ENCODE data around the gene UNC5C.

GRCh38 chr4:95204267-95204844 lies 344.4 kb downstream of the UNC5C start:
- TF ChIP-seq CTCF (conservative IDR thresholded peaks at IDR 0.05 in 1 of 2, IDR thresholded peaks at IDR 0.05 in 1 of 2; ENCODE audit: low read depth in 1 of 2, low read length in 2 of 2) (no peak), EZH2 (IDR thresholded peaks at IDR 0.05; ENCODE audit: low read length, missing control alignments) (no peak)

Data from fibroblast of lung (primary cell).